Measurements from ENCODE around the gene C4A. TPM values are rescaled to one million over a fixed set of nuclear protein-coding genes. Genes with fewer than 3 reads are reported as not detected.
"Not testable (repeated sequence)": the region's sequence is repeated elsewhere in the genome, so short reads cannot be mapped to it uniquely, and the experiment has no call there.

Gene C4A
- total RNA-seq, 2 experiments from 2014 or later = 4.2 TPM

GRCh38 chr6:31971993-31972708 is 9.7 kb upstream of the C4A start, which contains the start of gene DXO:
DXO (minus strand) TSS chr6:31972138; CDS start chr6:31971675, 463 bp downstream.
- peak within 1 kb of the TSS; percentile 84 for H3K4me3 ChIP-seq (ENCODE audit: low read length)
- ChIA-PET POLR2A (interaction anchor here (0.6 to 6.7 kb wide), 28 partner anchors 8 to 1911 kb away, joined by 3 to 102 read pairs (median 4); partner anchors contain the start of genes APOM, ATF6B, BAG6 and CUTA), CTCF (interaction anchor here (1.0 to 1.5 kb wide), 2 partner anchors 20 to 74 kb away, joined by 4 to 7 read pairs; no protein-coding TSS in a partner anchor)
- H3K27ac Mint-ChIP-seq = peak within 1 kb of the TSS; percentile 100
- peak; percentile 87 to 99 (median 95) for DNase-seq
- peak within 1 kb of the TSS; percentile 99 to 100 for H3K27ac ChIP-seq (ENCODE audit: low read depth in 1 of 2, low read length in 2 of 2)
- H3K36me3 Mint-ChIP-seq (ENCODE audit: low read depth) = peaks cover 60% of the 10 kb centered on the region
- peaks cover 35% of the 10 kb centered on the region for H3K36me3 ChIP-seq (ENCODE audit: insufficient read depth, low read length)
- H3K4me1 ChIP-seq (ENCODE audit: insufficient read depth, low read length) = peaks cover 32% of the 10 kb centered on the region
- no peaks in the 10 kb centered on the region for H3K9me3 Mint-ChIP-seq
- peak within 1 kb of the TSS; percentile 100 for H3K4me3 Mint-ChIP-seq
- peaks cover 6% of the 10 kb centered on the region for H3K27me3 Mint-ChIP-seq
- no peak for TF ChIP-seq CTCF (IDR thresholded peaks at IDR 0.05)
- peaks cover 34% of the 10 kb centered on the region for H3K4me1 Mint-ChIP-seq (ENCODE audit: low read depth)
- intact Hi-C loops (cut with DNase I, micrococcal nuclease) = loop anchor here (1.0 to 10.0 kb wide), 3 partner anchors 13 to 817 kb away; partner anchors contain the start of genes SKIC2 (in 2 of the 2), AGPAT1 (in 1 of the 2), CCHCR1 (in 1 of the 2) and RNF5 (in 1 of the 2)
- peak; percentile 91 for ATAC-seq (ENCODE audit: poor library complexity)
- H3K9me3 ChIP-seq (ENCODE audit: control insufficient read depth in 1 of 2, insufficient read depth in 1 of 2, low read length in 2 of 2) = no peaks in the 10 kb centered on the region
- H3K27me3 ChIP-seq (ENCODE audit: control insufficient read depth in 1 of 2, insufficient read depth in 2 of 2, low read length in 2 of 2) = no peaks in the 10 kb centered on the region

GRCh38 chr6:31972709-31973350 is 9.0 kb upstream of the C4A start:
- TF ChIP-seq CTCF (IDR thresholded peaks at IDR 0.05) = no peak
- intact Hi-C loops (cut with DNase I, micrococcal nuclease) = loop anchor here (1.0 to 10.0 kb wide), 3 partner anchors 14 to 818 kb away; partner anchors contain the start of genes AGPAT1 (in 1 of the 2), CCHCR1 (in 1 of the 2), RNF5 (in 1 of the 2) and SKIC2 (in 1 of the 2)
- DNase-seq (no peak), ATAC-seq (ENCODE audit: poor library complexity) (no peak)
- H3K36me3 ChIP-seq (ENCODE audit: insufficient read depth, low read length) = peaks cover 28% of the 10 kb centered on the region
- H3K4me1 ChIP-seq (ENCODE audit: insufficient read depth, low read length) = peaks cover 32% of the 10 kb centered on the region
- H3K9me3 ChIP-seq (ENCODE audit: control insufficient read depth in 1 of 2, insufficient read depth in 1 of 2, low read length in 2 of 2) = no peaks in the 10 kb centered on the region
- peak overlapping the region; percentile 84 for H3K4me3 ChIP-seq (ENCODE audit: low read length)
- ChIA-PET POLR2A (interaction anchor here (0.6 to 6.7 kb wide), 20 partner anchors 15 to 1912 kb away, joined by 3 to 102 read pairs (median 4); partner anchors contain the start of genes APOM, ATF6B, BAG6 and CUTA), CTCF (interaction anchor here (1.5 kb wide), 1 partner anchor 21 kb away, joined by 7 read pairs; no protein-coding TSS in a partner anchor)
- Mint-ChIP-seq H3K4me3 (peak overlapping the region; percentile 100), H3K36me3 (ENCODE audit: low read depth) (peaks cover 53% of the 10 kb centered on the region), H3K9me3 (no peaks in the 10 kb centered on the region), H3K27me3 (peaks cover 6% of the 10 kb centered on the region), H3K4me1 (ENCODE audit: low read depth) (peaks cover 34% of the 10 kb centered on the region), H3K27ac (peak overlapping the region; percentile 100)
- H3K27ac ChIP-seq (ENCODE audit: low read depth in 1 of 2, low read length in 2 of 2) = peak overlapping the region; percentile 99 to 100
- no peaks in the 10 kb centered on the region for H3K27me3 ChIP-seq (ENCODE audit: control insufficient read depth in 1 of 2, insufficient read depth in 2 of 2, low read length in 2 of 2)

GRCh38 chr6:31976065-31976464 is 5.8 kb upstream of the C4A start:
- not testable (repeated sequence) for H3K27ac ChIP-seq (ENCODE audit: low read depth in 1 of 2, low read length in 2 of 2)
- intact Hi-C loops (cut with DNase I, micrococcal nuclease) = loop anchor here in 1 of 2 experiments (10.0 kb wide), 2 partner anchors 199 to 821 kb away; partner anchors contain the start of genes AGPAT1, CCHCR1, RNF5 and TCF19

More at GRCh38 chr6:31976065-31976464, 5.8 kb upstream of the C4A start:
- H3K27ac Mint-ChIP-seq; H3K9me3 ChIP-seq (ENCODE audit: control insufficient read depth in 1 of 2, insufficient read depth in 1 of 2, low read length in 2 of 2); H3K27me3 Mint-ChIP-seq; H3K36me3 ChIP-seq (ENCODE audit: insufficient read depth, low read length); ATAC-seq (ENCODE audit: poor library complexity); H3K9me3 Mint-ChIP-seq; H3K4me3 ChIP-seq (ENCODE audit: low read length); CTCF ChIA-PET; H3K4me3 Mint-ChIP-seq; H3K27me3 ChIP-seq (ENCODE audit: control insufficient read depth in 1 of 2, insufficient read depth in 2 of 2, low read length in 2 of 2); POLR2A ChIA-PET: not testable (repeated sequence)
- peaks cover 34% of the 10 kb centered on the region for H3K4me1 ChIP-seq (ENCODE audit: insufficient read depth, low read length)
- Mint-ChIP-seq H3K36me3 (ENCODE audit: low read depth) (peaks cover 27% of the 10 kb centered on the region), H3K4me1 (ENCODE audit: low read depth) (peaks cover 43% of the 10 kb centered on the region)
- peak in 1 of 14 experiments; percentile 17 for DNase-seq
